HG03159 (cell line): ENCODE measurements around the gene OPTC.

Experiments
- ATAC-seq: cut with Tn5 transposase; IDR thresholded peaks from one replicate; pipeline ENCODE4 v1.9.1; 2021; ENCODE audit warnings: mild to moderate bottlenecking, moderate library complexity; ENCODE audit not compliant: unreplicated experiment

The OPTC gene

GRCh38 chr1:203534012-203534411, 40.1 kb downstream of the OPTC start:
- ATAC-seq = no peak

DNA sequence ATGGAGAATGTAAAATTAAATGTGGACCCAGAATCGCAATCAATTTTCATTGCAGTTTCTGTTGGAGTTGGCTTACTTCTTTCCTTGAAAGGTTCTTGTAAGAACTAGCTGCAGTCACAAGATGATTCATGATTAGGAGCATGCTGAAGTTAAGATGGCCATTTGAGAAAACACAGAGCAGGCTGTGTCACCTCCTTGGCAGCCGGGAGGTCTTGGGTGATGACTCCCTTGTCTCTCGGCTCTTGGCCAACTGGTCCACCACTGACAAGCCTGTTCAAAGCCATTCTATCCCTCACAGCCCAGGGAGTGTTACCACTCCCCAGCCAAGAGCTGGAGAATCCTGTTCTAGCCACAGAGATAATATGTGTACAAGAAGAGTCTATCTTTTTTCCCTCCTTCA, 40.6 kb downstream of the OPTC start:
- no peak for ATAC-seq

- no peak for ATAC-seq
Measured at GRCh38 chr1:203536575-203536974, 42.6 kb downstream of the OPTC start.

DNA sequence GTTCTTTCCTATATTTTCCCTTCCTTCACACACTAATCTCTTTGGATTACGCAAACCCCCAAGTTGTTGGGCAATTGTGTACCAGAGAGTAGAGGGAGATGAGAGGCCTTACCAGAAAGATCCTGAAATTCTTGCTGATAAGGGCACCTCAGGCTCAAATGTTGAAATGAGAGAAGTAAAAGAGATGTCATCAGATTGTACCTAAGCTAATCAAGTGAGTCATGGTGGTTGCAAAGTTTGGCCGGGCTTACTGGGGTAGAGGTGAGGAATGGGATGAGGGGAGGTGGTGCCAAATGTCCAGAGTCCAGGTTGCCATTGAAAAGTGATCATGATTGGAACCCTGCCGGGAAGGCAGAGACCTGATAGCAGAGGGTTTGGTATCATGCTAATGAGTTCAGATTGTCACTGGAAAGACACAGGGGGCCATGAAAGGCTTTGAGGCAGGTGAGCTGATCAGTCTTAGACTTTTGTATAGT, 43.1 kb downstream of the OPTC start:
- ATAC-seq = no peak

DNA sequence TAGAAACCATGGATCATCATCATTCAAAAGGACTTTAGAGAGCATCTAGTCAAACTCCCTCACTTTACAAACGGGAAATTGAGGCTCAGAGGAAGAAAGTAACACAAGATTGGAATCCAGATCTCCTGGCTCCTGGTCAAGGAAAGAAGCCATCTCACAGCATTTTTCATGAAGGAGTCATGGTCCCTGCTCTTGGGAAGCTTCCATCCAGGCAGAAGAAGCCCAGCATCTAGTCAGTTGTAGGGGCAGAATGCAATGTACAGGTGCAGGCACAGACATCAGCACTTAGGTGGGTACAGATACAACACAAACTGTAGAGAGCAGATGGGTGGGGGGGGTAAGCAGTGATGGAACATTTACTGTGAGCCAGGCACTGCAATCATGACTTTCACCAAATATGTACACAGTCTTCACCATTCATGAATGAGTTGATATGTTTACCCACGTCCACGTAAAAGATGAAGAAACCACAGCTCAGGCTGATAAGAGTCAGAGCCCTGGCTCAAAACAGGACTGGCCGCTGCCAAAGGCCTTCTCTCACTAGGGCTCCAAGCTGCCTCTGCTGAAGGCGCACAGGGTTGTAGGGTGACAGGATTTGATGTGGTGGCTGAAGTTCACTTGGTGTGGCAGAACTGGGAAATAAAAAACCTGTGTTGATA, 44.0 kb downstream of the OPTC start:
- ATAC-seq = no peak

- ATAC-seq = no peak
Measured at GRCh38 chr1:203538726-203539125, 44.8 kb downstream of the OPTC start.

DNA sequence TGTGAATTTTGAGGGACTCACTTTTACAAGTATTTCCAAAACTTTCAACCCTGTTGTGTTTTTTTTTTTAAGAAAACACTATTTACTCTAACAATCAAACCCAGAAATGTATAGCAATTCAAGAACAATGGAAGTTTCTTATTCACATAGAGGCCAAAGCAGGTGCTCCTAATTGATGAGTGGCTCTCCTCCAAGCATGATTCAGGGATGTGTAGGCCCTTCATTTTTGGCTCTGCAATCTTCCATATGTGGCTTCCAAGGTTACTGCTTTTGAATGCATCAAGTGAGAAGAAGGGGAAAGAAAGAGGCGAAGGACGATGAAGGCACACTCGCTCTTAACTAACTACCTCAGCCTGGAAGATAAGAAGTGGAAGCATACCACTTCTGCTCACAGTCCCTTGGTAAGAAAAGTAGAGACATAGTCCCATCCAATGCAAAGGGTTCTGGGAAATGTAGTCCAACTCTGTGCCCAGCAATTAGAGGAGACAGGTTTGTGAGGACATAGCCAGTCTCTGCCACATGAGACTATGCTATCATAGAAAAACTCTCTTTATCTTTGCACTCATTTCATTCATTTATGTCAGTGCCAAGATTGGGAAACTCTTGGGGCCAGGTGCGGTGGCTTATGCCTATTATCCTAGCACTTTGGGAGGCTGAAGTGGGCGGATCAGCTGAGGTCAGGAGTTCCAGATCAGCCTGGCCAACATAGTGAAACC, 46.0 kb downstream of the OPTC start:
- no peak for ATAC-seq

- ATAC-seq = no peak
Measured at GRCh38 chr1:203544485-203544884, 50.5 kb downstream of the OPTC start.

DNA sequence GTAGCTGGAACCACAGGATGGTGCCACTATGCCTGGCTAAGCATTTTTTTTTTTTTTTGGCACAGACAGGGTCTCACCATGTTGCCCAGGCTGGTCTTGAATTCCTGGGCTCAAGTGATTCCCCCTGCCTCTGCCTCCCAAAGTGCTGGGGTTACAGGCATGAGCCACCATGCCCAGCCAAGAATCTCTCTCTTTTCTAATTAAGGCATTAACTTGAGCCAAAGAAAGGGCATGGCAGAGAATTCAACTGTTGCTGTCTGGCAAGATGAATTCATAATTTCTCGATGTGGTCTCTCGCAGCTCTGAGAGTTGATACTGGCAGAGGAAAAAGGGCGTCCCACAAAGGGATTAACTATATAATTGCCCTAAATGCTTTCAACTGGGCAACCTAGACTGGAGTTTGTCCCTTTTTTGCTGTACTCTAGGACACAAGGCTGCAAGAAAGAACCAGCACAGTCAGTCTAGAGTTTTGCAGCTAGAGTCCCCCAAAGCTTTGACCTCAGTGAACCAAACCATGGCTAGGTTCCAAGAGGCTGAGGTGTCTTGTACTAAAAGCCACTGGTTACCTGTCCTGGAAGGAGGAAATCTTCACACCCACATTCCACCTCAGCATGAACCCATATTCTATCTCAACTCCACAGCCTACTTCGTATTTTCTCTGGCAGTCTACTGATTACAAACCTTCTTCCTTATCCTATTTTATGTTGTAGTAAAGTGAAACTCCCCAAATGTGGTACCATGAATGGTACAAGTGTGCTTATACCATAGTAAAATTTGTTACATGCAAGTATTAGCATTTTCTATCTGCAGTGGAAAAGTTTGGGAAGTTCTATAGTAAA, 51.2 kb downstream of the OPTC start:
- no peak for ATAC-seq

DNA sequence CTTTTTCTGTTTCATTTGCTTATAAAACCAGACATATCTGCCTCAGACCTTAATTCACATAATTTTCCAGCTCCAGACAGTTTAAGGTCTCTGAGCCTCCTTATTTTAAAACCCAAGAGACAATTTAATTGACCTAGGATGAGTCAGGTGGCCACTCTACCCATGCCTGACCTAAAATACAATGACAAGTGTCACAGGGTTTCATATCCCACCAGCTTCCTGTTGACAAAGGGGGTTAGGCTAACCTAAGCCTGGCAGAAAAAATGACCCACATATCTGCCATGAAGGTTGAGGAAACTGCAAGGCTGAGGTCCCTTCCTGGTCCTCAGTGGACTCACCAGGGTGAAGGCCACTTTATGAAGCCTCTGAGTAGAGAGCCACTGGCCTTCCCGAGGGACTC, 52.3 kb downstream of the OPTC start:
- ATAC-seq = no peak

DNA sequence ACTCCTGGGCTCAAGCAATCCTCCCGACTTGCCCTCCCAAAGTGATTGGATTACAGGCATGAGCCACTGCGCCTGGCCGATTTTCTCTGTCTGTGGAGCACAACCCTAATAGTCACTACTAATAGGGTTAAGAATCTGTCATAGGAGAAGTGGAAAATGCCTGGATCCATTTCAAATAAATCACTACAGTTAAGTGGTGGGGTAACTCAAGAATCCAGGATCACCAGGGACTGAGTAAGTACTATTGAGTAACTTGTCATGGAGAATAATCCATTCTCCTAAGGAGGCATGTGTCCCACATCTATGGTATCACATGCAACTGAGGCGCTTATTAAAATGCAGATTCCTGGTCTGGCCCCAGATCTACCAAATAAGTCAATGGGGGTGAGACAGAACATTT, 53.2 kb downstream of the OPTC start:
- no peak for ATAC-seq

DNA sequence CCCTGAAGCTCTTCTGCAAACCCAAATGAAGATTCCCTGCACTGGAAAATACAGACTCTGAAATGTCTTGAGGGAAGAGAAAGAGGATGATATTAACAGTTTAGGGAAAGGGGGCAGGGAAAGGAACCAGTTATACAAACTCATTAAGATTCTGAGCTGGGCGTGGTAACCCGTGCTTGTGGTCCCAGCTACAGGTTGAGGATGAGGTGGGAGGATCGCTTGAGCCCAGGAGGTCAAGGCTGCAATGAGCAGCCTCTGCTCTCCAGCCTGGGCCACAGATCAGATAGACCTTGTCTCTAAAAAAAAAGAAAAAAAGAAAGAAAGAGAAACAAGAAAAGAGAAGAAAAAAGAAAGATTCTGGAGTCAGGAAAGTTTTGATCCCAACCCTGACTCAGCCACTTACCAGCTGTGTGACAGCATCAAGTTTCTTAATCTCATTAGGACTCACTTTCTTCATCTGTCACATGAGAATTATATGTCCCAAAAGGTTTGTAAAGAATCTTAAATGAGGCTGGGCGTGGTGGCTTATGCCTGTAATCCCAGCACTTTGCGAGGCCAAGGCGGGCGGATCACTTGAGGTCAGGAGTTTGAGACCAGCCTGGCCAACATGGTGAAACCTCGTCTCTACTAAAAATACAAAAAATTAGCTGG, 53.9 kb downstream of the OPTC start:
- no peak for ATAC-seq

- ATAC-seq = no peak
Measured at GRCh38 chr1:203548892-203549291, 54.9 kb downstream of the OPTC start.

GRCh38 chr1:203549309-203549708, 55.4 kb downstream of the OPTC start:
- no peak for ATAC-seq

GRCh38 chr1:203550846-203551245, 56.9 kb downstream of the OPTC start:
- no peak for ATAC-seq

DNA sequence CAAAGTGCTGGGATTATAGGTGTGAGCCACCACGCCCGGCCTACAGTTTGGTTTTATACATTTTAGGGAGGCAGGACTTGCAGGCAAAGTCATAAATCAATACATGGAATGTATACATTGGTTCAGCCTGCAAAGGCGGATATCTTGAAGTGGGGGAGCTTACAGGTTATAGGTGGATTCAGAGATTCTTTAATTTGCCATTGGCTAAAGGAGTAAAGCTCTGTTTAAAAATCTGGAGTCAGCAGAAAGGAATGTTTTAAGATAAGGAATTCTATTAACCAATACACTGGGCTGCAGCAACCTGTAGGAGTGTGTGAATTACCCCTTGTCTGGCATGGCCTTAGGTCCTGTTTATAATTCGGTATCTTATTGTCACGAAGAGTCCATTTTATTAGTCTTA, 57.6 kb downstream of the OPTC start:
- no peak for ATAC-seq

GRCh38 chr1:203553496-203553895, 59.5 kb downstream of the OPTC start:
- ATAC-seq = no peak

GRCh38 chr1:203554071-203554470, 60.1 kb downstream of the OPTC start:
- no peak for ATAC-seq

DNA sequence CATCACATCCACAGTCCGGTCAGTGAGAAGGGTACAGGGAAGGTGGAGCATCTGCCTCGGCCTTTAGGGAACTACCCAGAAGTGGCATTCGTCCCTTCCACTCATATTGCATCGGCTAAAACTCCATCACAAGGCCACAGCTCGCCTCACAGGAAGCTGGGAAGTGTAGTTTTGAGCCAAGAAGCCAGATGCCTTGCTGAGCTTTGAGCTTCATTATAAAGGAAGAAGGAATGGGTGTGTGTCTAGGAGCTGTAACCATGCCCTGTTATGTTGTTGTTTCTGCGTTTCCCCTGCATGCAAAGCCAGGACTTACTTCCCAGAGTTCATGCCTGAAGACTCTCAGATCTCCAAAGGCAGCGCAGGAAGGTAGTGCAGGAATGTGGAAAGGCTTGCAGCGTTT, 61.1 kb downstream of the OPTC start:
- no peak for ATAC-seq

DNA sequence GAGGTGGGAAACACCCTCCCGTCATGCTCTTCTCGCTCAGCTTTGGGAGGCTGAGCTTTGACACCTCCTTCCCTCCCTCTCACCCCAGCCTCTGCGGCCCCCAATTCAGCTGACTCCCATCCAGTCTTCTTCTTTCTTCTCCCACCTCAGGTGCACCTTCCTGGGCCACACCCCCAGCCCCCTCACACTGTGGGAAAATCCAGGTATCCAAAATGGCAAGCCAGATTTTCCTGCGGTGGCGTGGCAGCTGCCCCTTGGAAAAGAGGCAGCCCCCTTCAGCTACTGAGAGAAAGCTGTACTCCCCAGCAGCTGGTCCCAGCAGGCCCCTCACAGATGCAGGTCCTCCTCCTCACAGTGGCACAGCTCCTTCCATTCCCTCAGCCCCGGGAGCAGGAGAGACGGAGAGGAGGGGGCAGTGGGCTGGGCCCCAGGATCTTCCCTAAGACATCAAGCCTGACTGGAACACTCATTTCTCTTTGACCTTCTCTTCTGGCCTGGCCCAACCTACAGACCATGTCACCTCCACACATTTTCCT, 61.6 kb downstream of the OPTC start:
- ATAC-seq = no peak
